Renal pelvis (tissue), 4 donors: ENCODE data around the gene TKTL1. TPM values are rescaled to one million over a fixed set of nuclear protein-coding genes. Genes with fewer than 3 reads are reported as not detected.

Experiments used
- DNase-seq: peaks from one replicate; pipeline ENCODE4 v3.0.0-alpha.2; 2013
- polyA plus RNA-seq, 3 donors: library from polyadenylated mRNA; unstranded; fragments of 120-200 nt; gene quantifications; one replicate each; pipeline ENCODE4 v1.2.1, GENCODE V29; 2013; ENCODE audit not compliant: insufficient read length in 3 of 3

TKTL1 gene
- polyA plus RNA-seq, 3 donors, result 0.24 to 0.54 (median 0.52) TPM

DNA sequence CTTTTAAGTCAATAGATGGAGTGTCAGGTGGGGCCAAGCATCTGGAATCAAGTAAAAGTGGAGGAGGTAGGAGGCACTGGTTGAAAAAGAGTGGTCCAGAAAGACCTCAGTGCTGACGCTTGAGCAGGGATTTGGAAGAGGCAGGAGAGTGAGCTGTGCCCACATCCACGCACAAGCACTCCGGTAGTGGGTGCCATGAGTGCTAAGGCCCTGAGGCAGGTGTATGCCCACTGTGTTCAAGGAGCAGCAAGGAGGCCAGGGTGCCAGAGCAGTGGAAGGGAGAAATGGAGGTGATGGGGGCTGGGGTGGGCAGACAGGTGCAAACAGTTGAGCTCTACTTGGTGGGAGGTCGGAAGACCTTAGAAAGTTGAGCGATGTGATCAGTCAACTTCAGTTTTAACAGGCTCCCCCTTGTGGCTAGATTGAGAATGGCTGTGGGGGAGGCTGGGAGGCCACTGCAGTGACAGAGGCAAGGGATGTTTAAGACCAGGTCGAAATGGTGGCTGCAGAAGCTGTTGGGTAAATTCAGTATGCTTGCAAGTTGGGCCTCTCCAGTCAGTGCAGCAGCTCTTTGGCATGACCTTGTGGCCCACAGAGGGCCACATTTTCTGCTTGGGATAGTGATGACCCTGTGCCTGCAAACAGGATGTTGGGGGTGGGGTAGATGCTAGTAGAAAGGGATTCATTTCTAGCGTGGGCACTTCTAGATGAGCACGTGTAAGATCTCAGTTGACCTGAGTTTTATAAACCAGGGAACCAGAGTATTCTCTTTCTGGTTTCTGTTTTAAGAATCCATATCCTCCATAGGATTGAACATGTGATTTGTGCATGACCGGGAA, 12.7 kb downstream of the TKTL1 start:
- peak; percentile 26 for DNase-seq

DNA sequence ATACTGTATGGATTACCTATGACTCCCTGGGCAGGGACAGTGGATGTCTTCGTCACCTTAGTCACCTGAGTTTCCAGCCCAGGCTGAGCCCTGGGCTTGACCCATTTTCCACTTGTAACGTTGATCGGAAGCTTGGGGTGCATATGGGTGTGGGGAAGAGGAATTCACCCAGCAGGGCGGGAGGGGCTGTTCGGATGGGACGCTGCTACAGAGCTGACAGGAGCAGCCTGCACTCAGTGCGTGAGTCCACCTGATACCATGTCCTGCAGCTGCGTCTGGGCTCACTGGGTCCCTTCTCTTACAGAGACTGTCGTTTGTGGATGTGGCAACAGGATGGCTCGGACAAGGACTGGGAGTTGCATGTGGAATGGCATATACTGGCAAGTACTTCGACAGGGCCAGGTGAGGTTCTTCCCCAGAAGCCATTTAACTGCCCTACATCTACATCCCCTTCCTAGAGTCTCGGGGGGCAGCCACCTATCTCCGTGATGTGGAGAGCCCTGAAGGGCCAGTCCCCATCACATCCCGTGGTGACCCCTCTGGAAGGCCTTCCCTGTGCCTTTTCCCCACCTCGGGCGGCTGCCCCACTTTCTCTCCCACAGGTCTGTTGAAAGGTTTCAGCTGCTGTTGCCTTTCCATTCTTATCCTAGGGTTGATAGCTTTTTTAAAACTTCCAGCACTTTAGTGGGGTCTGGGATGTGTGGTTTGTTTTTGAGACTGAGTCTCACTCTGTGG, 13.6 kb downstream of the TKTL1 start:
- DNase-seq, result no peak

DNA sequence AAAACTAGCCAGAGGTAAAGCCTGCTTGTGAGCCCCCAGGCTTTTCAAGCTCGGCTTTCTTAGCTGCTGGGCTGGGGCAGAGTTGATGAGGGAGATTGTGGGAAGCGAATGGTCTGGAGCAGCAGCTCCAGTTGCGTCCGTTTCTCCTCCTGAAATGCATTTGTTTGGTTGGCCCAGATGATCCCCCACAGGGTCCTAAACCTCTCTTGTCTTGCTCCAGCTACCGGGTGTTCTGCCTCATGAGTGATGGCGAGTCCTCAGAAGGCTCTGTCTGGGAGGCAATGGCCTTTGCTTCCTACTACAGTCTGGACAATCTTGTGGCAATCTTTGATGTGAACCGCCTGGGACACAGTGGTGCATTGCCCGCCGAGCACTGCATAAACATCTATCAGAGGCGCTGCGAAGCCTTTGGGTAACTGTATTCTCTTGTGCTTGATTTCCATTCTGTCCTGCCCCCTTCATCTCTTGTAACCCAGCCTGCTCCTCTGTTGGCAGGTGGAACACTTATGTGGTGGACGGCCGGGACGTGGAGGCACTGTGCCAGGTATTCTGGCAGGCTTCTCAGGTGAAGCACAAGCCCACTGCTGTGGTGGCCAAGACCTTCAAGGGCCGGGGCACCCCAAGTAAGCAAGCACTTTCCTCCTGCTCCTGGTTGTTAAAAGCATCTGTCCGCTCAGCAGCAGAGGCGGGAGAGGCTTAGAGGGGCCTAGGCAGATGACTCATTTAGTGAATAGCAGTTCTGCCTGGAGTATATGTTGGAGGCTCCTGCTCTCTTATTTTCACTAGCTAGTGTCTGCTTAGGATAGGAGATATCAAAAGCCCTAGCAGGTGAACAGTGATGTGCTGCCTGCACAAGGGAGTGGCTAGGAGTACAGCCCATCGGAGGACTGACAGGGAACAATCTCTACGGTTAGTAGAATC, 15.3 kb downstream of the TKTL1 start:
- no peak for DNase-seq

GRCh38 chrX:154312116-154312515, 16.5 kb downstream of the TKTL1 start:
- DNase-seq, result no peak

DNA sequence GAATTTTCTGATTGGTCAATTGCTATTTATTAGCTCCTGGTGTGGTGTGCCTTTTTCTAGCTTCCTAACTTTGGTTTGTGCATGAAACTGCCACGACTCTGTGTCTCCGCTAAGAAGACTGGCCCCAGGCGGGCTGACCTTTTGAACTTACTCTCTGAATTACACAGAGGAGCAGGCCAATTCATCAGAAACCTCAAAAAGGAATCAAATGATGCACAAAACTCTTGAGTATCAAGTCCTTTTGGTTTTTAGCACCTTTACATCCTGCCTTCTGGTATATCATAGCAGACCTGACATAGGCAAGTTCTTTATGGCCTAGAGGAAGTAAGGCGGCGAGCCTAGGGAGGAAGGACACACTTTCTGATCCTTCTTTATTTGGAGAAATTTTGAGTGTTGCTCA, 17.6 kb downstream of the TKTL1 start:
- DNase-seq, result no peak

GRCh38 chrX:154315416-154315815, 19.8 kb downstream of the TKTL1 start:
- DNase-seq, result no peak

DNA sequence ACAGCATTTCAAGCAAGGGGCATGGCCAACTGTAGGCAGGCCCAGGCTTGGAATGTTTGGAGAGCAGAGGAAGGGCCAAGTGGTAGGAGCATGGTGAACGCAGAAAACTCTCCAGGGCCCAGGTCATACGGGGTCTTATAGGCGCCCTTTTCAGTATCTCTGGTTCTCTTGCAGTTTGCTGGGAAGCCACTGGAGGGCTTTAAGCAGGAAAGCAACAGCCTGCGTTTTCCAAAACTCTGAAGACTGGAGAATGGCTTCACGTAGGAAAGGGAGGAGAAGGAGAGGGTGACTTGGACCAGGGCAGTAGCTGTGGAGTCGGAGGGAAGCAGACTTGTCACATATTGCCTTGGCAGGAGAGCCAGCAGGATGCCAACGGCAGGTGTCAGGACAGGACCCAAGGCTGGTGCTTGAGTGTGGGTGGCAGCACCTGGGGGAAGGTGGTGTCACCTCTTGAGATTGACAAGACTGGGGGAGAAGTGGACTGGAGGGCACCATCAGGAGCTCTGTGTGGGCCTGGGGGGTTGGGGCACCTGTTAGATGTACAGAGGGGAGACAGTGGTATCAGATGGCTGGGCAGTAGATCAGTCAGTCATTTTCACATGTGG, 21.9 kb downstream of the TKTL1 start:
- no peak for DNase-seq

GRCh38 chrX:154320406-154320805, 24.8 kb downstream of the TKTL1 start:
- no peak for DNase-seq

- no peak for DNase-seq
Observed at GRCh38 chrX:154321152-154321551, 25.6 kb downstream of the TKTL1 start.

GRCh38 chrX:154321594-154321993, 26.0 kb downstream of the TKTL1 start:
- no peak for DNase-seq

DNA sequence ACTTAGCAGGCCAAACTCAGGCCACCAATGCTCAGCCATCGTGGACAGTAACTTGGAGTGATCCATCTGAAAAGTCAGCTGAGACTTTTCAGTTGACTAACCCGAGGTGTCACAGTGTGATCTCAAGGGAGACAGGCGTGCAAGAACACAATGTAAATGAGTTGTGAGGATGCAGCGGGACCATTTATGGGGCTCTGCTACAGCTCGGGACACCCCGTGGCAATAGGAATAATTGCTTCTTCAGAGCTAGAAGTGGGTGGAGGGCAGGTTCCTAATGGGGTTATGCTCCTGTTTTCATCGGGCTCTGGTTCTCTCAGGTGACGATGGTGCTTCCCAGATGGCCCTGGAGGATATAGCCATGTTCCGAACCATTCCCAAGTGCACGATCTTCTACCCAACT, 27.3 kb downstream of the TKTL1 start:
- DNase-seq, result no peak

DNA sequence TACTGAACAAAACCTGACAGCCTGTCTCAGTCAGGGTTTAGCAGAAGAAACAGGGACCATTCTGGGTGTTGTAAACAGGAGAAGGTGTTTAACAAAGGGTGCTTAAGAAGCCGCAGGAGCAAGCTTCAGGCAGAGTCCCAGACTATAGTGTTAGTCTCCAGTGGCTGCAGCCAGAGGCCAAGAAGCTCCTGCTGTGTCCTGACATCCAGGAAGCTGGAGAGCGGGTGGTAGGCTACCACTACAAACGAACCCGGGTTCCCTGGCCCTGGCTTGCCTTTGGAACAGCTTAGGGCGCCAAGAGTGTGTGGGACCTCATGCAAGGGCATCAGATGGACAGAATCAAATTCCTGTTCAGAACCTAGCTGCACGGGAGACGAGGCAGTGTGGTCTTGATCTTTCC, 27.9 kb downstream of the TKTL1 start:
- no peak for DNase-seq

DNA sequence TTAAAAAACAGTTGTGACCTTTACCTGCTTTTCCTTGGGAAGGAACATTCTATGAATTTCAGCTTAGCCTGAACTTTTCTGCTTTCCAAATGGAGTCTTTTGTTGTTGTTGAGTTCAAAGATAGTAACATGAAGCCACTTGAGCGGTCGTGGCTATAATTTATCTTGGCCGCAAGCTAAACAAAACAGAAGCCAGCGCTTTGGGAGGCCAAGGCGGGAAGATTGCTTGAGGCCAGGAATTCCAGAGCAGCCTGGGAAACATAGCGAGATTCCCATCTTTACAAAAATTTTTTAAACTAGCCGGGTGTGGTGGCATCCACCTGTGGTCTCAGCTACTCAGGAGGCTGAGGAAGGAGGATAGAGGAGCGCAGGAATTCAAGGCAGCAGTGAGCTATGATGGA, 29.9 kb downstream of the TKTL1 start:
- DNase-seq, result peak; percentile 58

DNA sequence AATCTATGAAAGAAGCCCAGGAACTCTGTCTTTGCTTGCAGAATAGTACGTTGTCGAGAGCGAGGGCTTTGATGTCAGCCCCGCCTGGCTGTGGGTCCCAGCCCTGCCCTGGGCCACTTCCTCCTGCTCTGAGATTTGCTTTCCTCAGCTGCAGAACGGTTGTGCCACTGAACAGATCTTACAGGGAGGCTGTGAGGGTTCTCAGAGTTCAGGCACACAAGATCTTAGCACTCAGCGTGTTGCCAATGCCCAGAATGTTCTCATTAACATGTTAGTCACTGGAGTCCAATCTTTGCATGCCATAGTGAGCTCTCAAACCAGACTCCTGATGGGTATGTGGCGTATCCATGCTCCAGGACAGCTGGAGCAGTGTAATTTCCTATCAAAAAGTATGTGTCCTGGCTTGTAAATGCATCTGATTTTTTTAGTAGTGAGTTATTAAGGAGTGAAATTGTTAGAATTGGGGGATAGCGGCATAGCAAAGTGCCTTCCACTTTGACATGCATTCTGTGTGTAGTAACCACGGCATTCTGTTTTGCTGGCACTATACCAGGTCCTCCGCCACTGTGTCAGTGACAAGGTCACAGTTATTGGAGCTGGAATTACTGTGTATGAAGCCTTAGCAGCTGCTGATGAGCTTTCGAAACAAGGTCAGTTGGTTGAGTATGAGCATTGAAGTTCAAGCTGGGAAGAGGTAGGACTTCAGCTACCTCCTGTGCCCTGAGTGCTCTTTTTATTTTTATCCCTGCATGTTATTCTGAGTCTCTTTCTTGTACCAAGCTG, 31.6 kb downstream of the TKTL1 start:
- no peak for DNase-seq

GRCh38 chrX:154328646-154329045, 33.1 kb downstream of the TKTL1 start:
- no peak for DNase-seq

- no peak for DNase-seq
Observed at GRCh38 chrX:154329294-154329693, 33.7 kb downstream of the TKTL1 start.

GRCh38 chrX:154332561-154332960, 37.0 kb downstream of the TKTL1 start:
- no peak for DNase-seq

DNA sequence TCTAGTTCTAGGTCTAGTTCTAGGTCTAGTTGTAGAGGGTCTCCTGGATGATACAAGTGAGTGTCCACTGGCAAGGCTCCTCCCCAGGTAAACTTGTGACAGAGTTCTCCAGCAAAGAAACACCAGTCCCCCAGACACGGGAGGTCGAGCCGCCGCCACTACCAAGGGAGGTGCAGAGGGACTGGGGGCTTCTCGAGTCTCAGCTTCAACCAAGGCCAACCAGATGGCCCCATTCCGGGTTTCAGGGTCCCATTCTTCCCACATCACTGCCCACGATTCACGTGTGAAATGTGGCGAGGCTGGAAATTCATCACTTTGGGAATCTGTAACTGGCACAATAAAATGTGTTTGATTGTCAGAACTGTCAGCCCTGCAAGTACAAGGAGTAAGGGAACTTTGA, 37.5 kb downstream of the TKTL1 start:
- DNase-seq, result no peak

GRCh38 chrX:154333837-154334271, 38.3 kb downstream of the TKTL1 start:
- no peak for DNase-seq

- no peak for DNase-seq
Observed at GRCh38 chrX:154334496-154334895, 38.9 kb downstream of the TKTL1 start.
